GM18526 (cell line): Measurements from ENCODE around the gene MSANTD1.

Experiments
- POLR2A ChIP-seq: IDR thresholded peaks from 3 replicates; pipeline ENCODE4 v1.6.1; 2011; ENCODE audit not compliant: insufficient read length; ENCODE audit errors: extremely low read depth

MSANTD1 gene

GRCh38 chr4:3303565-3303824 lies 54.5 kb downstream of the MSANTD1 start:
- TF ChIP-seq POLR2A: no peak

- TF ChIP-seq POLR2A: no peak
Observed at GRCh38 chr4:3303923-3304710, 55.2 kb downstream of the MSANTD1 start.

- TF ChIP-seq POLR2A: no peak
Observed at GRCh38 chr4:3304831-3305609, 56.1 kb downstream of the MSANTD1 start.

GRCh38 chr4:3305610-3306371 lies 56.8 kb downstream of the MSANTD1 start:
- no peak for TF ChIP-seq POLR2A
